HG02973 (cell line): ENCODE measurements around the gene KCNIP1.

Experiments
- ATAC-seq: cut with Tn5 transposase; IDR thresholded peaks from one replicate; pipeline ENCODE4 v1.9.1; 2021; ENCODE audit warnings: moderate library complexity; ENCODE audit not compliant: unreplicated experiment

KCNIP1 gene

DNA sequence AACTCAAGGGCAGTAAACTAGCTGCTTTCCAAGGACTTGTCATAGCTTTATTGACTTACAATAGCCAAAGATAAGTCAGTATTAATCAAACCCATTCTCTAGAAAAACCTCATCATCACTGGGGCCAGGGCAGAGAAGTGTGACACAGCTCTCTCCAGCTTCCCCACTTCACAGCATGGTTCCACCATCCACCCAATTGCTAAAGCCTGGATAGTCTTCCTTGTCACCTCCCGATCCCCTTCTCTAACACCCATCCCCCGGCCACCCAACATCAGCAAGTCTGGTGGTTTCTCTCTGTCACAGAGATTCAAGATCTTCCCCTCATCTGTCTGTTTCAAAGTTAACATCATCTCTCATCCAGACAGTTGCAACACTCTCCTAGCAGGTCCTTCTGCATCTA lies 191.1 kb downstream of the KCNIP1 start:
- ATAC-seq: no peak

- no peak for ATAC-seq
Observed at GRCh38 chr5:170697031-170697430, 193.2 kb downstream of the KCNIP1 start.

- no peak for ATAC-seq
Observed at GRCh38 chr5:170700503-170700902, 196.7 kb downstream of the KCNIP1 start.

DNA sequence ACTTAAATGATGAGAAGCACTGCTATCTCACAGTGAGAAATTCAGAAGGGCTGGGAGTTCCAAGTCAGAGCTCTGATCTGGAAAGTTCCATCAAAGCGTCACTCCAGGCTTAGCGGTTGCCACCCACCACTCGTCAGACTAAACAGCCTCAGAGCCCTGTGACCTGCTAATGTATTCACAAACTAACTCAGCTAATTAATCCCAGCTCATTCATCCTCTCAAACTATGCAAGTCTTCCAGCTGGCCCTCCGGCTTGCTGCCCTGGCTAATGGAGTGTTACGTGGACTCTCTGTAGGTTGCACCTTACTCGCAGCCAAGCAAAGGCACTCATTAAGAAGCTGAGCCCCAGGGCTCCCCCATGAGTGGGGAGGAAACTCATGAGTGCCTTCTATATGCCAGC lies 197.5 kb downstream of the KCNIP1 start:
- ATAC-seq: no peak

- no peak for ATAC-seq
Observed at GRCh38 chr5:170704417-170705192, 200.8 kb downstream of the KCNIP1 start.

DNA sequence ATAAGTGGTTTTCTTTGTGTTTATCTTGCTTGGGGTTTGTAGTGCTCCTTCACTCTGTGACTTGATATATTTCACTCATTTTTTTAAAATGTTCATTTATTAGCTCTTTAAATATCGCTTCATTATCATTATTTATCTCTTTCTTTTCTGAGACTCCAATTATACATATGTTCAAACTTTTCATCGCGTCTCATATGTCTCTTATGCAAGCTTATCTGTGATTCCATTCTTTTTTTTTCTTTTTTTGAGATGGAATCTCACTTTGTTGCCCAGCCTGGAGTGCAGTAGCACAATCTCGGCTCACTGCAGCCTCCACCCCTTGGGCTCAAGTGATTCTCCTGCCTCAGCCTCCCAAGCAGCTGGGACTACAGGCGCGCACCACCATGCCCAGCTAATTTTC lies 205.8 kb downstream of the KCNIP1 start:
- no peak for ATAC-seq

- ATAC-seq: no peak
Observed at GRCh38 chr5:170711300-170711699, 207.5 kb downstream of the KCNIP1 start.

- no peak for ATAC-seq
Observed at GRCh38 chr5:170715141-170715540, 211.3 kb downstream of the KCNIP1 start.

DNA sequence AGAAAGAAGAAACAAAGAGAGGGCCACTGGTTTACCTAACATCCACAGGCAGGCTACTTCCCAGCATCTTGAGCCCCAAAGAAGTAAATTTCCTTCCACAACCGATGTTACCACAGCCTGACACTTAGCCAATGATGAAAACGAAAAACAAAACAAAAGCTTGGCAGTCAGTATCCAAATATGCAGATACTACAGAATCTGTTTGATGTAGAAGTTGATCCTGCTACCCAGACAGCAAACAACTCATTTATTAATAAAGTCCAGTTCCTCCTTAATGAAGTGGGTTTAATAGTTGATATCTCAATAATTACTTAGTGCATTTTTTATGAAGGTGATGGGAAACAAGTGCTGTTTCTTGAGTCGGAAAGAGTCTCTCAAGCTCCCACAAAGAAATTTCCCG lies 212.6 kb downstream of the KCNIP1 start:
- ATAC-seq: no peak

- ATAC-seq: no peak
Observed at GRCh38 chr5:170719551-170719950, 215.7 kb downstream of the KCNIP1 start.

GRCh38 chr5:170720179-170720578 lies 216.4 kb downstream of the KCNIP1 start:
- ATAC-seq: no peak

- no peak for ATAC-seq
Observed at GRCh38 chr5:170720984-170721383, 217.2 kb downstream of the KCNIP1 start.

GRCh38 chr5:170721681-170722080 lies 217.9 kb downstream of the KCNIP1 start:
- no peak for ATAC-seq

DNA sequence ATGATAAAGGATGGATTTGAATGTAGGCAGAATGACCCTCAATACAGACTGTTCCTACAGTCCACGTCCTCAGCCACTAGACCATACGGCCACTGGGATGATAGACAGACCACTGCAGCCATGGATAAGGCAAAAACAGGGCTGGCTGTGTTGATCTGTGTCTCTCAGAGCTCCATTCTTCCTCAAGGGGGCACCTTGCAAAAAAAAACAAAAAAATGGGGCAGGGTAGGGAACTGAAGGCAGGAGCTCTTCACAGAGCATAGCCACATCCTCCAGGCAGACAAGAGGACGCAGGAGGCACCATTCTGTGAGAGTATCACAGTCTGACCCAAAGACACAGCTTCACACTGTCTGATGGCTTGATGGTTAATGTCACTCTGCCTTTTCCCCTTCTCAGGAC lies 218.5 kb downstream of the KCNIP1 start:
- no peak for ATAC-seq

GRCh38 chr5:170731052-170731451 lies 227.2 kb downstream of the KCNIP1 start:
- no peak for ATAC-seq

GRCh38 chr5:170732685-170733084 lies 228.9 kb downstream of the KCNIP1 start:
- no peak for ATAC-seq

DNA sequence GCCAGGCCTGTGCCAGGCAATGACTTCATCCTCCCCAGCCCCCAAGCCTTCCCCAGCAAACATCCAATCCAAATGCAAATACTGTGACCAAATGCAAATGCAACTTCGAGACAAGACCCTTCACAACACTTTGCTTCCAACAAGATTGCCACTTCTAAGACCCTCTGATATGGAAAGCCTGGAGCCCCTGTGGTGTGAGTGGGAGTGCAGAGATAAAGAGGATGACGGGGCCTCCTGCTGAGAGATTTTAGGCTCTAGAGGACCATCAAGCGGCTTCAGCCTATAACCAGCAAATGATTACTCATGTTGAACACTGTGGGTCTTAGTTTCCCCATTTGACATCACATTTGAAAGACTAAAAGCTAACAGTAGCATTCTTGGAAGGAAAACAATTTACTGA lies 233.1 kb downstream of the KCNIP1 start:
- ATAC-seq: no peak

DNA sequence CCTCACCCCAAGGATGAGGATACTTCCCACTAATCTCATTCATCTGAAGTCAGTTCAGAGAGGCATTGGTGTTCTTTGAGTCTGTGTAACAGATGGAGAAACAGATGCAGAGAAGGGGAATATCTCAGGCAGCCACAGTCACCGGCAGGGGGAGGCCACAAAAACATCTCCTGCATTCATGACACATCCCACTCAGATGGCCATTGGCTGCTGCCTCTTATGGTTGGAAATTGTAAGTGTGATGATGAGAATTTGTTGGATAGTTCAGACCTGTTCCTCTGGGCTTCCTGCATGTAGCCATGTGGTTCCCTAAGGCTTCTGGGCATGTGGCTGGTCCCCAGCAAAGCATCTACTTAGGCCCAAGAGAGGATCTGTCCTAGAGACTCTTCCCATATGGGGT lies 233.8 kb downstream of the KCNIP1 start:
- ATAC-seq: no peak

DNA sequence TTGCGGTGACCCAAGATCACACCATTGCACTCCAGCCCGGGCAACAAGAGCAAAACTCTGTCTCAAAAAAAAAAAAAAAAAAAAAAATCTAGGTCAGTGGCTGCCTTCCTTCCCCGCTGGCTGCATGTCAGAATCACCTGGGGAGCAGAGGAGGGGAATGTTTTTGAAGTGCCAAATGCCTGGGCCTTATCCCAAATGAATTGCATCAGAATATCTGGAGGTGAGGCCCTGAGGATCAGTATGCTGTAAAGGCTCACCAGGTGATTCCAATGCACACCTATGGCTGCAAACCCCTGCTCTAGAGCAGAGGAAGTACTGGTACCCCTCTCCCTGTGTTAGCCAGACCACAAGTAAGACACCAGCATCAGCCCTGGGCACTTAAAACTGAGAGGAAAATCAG lies 235.0 kb downstream of the KCNIP1 start:
- no peak for ATAC-seq

DNA sequence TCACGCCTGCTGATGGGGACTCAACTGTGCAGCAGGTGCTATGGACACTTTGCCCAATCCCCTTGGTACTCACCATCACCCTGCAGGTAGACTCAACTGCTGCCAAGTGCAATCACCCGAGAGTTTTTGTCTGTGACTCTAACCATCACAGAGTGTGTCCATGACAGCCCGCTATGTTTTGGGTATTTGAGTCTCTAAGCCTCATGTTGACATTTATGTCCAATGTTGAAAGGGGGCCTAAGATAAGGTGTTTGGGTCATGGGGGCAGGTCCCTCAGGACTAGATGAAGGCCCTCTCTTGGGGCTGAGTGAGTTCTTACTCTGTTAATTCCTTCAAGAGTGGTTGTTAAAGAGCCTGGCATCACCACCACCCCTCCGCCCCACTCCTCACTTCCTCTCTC lies 235.6 kb downstream of the KCNIP1 start:
- ATAC-seq: no peak

DNA sequence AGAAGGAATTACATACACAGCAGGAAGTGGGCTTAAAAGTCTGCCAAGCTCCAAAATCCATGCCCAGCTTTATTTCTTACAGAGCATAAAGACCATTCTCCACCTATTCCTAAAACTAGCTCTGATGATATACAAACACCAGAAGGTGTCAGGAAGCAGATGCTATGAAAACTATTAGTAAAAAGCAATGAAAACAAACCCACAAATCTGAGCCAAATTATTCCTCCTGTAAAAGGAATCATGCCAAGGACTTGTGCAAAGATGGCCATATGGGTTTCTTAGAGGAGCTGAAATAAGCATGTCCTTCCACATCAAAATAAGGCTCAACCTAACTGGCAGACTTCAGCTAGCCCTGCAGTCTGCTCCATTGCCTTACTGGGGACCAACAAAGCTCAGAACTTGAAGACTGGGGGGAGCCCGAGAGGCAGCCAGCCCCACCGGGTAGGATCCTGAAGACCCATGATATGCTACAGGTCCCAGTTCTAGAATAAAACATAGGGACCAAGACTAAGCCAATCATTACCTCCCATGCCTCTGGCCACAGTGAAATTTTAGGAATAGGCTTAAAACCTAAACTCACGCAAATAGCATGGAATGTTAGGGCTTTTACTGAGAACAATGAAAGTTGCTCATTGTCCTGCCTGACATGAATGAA lies 236.9 kb downstream of the KCNIP1 start:
- no peak for ATAC-seq

DNA sequence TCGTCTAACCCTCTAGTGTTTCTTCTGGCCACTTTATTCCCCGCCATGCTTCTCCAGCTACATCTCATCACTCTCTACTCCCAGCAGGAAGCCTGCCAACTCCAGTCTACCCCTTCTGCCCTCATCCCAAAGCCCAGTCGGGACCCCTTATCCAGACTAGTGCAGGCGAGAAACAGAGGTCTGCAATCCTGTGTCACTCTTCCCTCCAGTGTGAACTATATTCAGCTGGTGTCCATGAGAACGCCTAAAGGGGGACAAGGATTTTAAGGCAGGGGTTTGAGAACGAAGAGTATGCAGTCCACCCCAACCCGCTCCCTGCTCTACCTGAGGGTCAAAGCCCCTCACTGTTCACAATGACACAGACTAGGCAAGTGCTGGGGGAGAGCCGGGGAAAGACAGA lies 238.0 kb downstream of the KCNIP1 start:
- ATAC-seq: no peak

DNA sequence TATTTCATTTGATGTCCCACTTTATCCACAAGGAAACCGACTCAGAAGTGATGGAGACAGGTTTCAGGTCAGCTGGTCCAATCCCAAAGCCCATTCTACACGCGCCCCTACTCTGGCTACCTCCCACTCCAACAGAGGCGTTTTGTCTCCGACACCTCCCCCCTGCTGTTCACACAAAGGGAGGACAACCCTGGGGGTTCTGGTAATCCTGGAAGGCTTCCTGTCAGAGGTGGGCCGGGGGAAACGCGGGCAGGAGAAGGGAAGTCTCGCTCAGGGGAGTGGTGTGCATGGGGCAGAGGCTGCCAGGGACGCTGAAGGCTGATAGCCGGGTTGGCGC lies 240.0 kb downstream of the KCNIP1 start:
- no peak for ATAC-seq
